ENCODE measurements around the gene EPHA3. TPM values are rescaled to one million over a fixed set of nuclear protein-coding genes. Genes with fewer than 3 reads are reported as not detected.

The EPHA3 gene
- total RNA-seq, 1 donor from 2014 or later: 5.0 TPM

DNA sequence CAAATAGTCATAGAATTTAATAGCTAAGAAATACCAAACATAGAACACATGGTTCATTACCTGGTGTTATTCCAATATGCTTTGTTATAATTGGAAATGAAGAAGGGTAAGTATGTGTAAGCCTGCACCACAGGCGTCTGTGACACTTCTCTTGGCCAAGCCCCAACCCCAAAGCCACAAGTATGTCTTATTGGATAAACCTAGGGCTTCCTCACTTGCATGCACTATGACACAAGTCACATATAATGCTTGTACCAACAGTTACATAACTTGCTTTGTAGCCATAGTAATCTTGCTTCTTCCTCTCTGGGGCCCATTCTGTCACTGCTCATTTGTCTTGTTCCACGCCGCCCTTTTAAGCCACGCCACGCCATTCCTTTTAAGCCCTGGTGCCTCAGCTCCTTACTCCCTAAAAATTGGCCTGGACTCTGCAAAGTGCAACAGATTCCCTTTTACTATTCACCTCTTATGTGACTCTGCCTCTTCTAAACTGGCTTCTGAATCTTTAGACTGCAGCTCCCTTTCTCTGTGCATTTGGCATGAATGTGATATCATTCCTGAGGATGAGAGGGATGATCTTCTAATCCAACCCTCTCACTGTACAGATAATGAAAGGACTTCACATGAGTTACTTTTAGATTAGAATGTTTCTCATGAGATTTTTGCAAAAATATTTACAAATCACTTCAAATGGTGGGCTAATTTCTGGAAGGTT is 48.1 kb upstream of the EPHA3 start:
- DNase-seq (ENCODE audit: low read depth) (peak; percentile 94), FAIRE-seq (peak; percentile 69)
- H3K4me3 Mint-ChIP-seq (ENCODE audit: unreplicated experiment): no peak overlapping the region
- H3K9me3 ChIP-seq (ENCODE audit: insufficient read depth, low read depth, low read length): no peaks in the 10 kb centered on the region
- TF ChIP-seq, protein P1, sequence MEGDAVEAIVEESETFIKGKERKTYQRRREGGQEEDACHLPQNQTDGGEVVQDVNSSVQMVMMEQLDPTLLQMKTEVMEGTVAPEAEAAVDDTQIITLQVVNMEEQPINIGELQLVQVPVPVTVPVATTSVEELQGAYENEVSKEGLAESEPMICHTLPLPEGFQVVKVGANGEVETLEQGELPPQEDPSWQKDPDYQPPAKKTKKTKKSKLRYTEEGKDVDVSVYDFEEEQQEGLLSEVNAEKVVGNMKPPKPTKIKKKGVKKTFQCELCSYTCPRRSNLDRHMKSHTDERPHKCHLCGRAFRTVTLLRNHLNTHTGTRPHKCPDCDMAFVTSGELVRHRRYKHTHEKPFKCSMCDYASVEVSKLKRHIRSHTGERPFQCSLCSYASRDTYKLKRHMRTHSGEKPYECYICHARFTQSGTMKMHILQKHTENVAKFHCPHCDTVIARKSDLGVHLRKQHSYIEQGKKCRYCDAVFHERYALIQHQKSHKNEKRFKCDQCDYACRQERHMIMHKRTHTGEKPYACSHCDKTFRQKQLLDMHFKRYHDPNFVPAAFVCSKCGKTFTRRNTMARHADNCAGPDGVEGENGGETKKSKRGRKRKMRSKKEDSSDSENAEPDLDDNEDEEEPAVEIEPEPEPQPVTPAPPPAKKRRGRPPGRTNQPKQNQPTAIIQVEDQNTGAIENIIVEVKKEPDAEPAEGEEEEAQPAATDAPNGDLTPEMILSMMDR (IDR thresholded peaks at IDR 0.05; ENCODE audit: insufficient read depth, low read depth, low read length): no peak
- TF ChIP-seq EZH2 (IDR thresholded peaks at IDR 0.05; ENCODE audit: insufficient read depth, low read length): no peak
- no peak overlapping the region for H3K27ac Mint-ChIP-seq (ENCODE audit: unreplicated experiment)
- H3K36me3 Mint-ChIP-seq (ENCODE audit: low read depth, unreplicated experiment): no peaks in the 10 kb centered on the region
- H3K4me1 Mint-ChIP-seq (ENCODE audit: low read depth, unreplicated experiment): peaks cover 13% of the 10 kb centered on the region
- H3K36me3 ChIP-seq (ENCODE audit: insufficient read depth, low read length): no peaks in the 10 kb centered on the region
- H2AFZ ChIP-seq (ENCODE audit: low read depth, low read length): no peak overlapping the region
- H3K27ac ChIP-seq (ENCODE audit: low read depth, low read length): no peak overlapping the region
- H3K27me3 Mint-ChIP-seq (ENCODE audit: low read depth, unreplicated experiment): no peaks in the 10 kb centered on the region
- no peak overlapping the region for H3K9ac ChIP-seq (ENCODE audit: low read length)
- H3K27me3 ChIP-seq (ENCODE audit: insufficient read depth, low read length): no peaks in the 10 kb centered on the region
- H4K20me1 ChIP-seq (ENCODE audit: insufficient read depth, low read length): no peaks in the 10 kb centered on the region
- no peaks in the 10 kb centered on the region for H3K79me2 ChIP-seq (ENCODE audit: insufficient read depth, low read length)
- no peak overlapping the region for H3K4me3 ChIP-seq (ENCODE audit: insufficient read depth, low read depth, low read length)
- H3K4me2 ChIP-seq (ENCODE audit: low read length): no peak overlapping the region
- H3K4me1 ChIP-seq (ENCODE audit: insufficient read depth, low read length): no peaks in the 10 kb centered on the region
- H3K9me3 Mint-ChIP-seq (ENCODE audit: unreplicated experiment): no peaks in the 10 kb centered on the region

DNA sequence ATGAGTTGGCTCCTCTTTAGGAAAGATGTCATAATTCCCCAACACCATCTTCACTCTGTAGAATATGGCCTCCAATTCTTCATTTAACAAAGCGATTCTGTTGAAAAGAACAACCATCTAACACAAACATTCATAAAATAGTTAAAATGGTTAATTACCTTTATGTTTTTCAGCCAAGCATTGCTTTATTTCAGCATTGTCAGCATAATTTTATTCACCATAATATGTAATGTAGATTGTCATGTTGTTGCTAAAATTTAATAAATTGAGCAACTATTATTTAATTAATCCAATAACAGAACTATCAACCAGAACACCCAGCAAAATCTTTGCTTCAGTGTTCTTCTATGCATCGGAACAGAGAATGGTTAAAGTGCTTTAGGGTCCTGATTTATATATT is 46.2 kb upstream of the EPHA3 start:
- DNase-seq (ENCODE audit: low read depth) (no peak), FAIRE-seq (no peak)
- no peak overlapping the region for H3K4me3 ChIP-seq (ENCODE audit: insufficient read depth, low read depth, low read length)
- Mint-ChIP-seq H3K27ac (ENCODE audit: unreplicated experiment) (no peak overlapping the region), H3K4me1 (ENCODE audit: low read depth, unreplicated experiment) (peaks cover 13% of the 10 kb centered on the region), H3K4me3 (ENCODE audit: unreplicated experiment) (no peak overlapping the region), H3K27me3 (ENCODE audit: low read depth, unreplicated experiment) (no peaks in the 10 kb centered on the region), H3K36me3 (ENCODE audit: low read depth, unreplicated experiment) (no peaks in the 10 kb centered on the region), H3K9me3 (ENCODE audit: unreplicated experiment) (no peaks in the 10 kb centered on the region)
- no peaks in the 10 kb centered on the region for H3K36me3 ChIP-seq (ENCODE audit: insufficient read depth, low read length)
- TF ChIP-seq EZH2 (IDR thresholded peaks at IDR 0.05; ENCODE audit: insufficient read depth, low read length): no peak
- TF ChIP-seq, protein P1 (IDR thresholded peaks at IDR 0.05; ENCODE audit: insufficient read depth, low read depth, low read length): no peak
- H3K27me3 ChIP-seq (ENCODE audit: insufficient read depth, low read length): no peaks in the 10 kb centered on the region
- H3K4me1 ChIP-seq (ENCODE audit: insufficient read depth, low read length): no peaks in the 10 kb centered on the region
- H3K9ac ChIP-seq (ENCODE audit: low read length): no peak overlapping the region
- H3K4me2 ChIP-seq (ENCODE audit: low read length): no peak overlapping the region
- no peak overlapping the region for H2AFZ ChIP-seq (ENCODE audit: low read depth, low read length)
- no peaks in the 10 kb centered on the region for H3K79me2 ChIP-seq (ENCODE audit: insufficient read depth, low read length)
- H4K20me1 ChIP-seq (ENCODE audit: insufficient read depth, low read length): no peaks in the 10 kb centered on the region
- no peaks in the 10 kb centered on the region for H3K9me3 ChIP-seq (ENCODE audit: insufficient read depth, low read depth, low read length)
- no peak overlapping the region for H3K27ac ChIP-seq (ENCODE audit: low read depth, low read length)

DNA sequence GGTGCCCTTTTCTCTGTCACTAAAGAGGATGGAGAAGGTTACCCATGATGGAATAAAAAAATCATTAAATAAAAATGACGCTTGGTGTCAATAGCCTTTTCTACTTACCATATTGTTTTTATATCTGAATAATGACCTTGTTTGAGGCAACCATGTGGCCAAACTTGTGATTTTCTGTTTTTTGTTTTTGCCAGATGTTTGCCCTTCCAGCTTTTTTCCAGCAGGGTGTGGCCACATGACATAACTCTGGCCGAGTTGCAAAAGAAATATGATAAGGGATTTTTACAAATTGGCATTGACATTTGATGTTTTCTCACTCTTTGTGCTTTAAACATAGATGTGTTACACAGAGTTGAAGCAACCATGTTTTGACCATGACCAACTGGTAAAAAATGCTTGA is 39.7 kb upstream of the EPHA3 start:
- no peak overlapping the region for H3K9ac ChIP-seq (ENCODE audit: low read length)
- H3K79me2 ChIP-seq (ENCODE audit: insufficient read depth, low read length): no peaks in the 10 kb centered on the region
- Mint-ChIP-seq H3K9me3 (ENCODE audit: unreplicated experiment) (peaks cover 3% of the 10 kb centered on the region), H3K27ac (ENCODE audit: unreplicated experiment) (no peak overlapping the region), H3K4me1 (ENCODE audit: low read depth, unreplicated experiment) (no peaks in the 10 kb centered on the region), H3K4me3 (ENCODE audit: unreplicated experiment) (no peak overlapping the region), H3K27me3 (ENCODE audit: low read depth, unreplicated experiment) (no peaks in the 10 kb centered on the region), H3K36me3 (ENCODE audit: low read depth, unreplicated experiment) (no peaks in the 10 kb centered on the region)
- FAIRE-seq (no peak), DNase-seq (ENCODE audit: low read depth) (no peak)
- no peak overlapping the region for H2AFZ ChIP-seq (ENCODE audit: low read depth, low read length)
- H3K27ac ChIP-seq (ENCODE audit: low read depth, low read length): no peak overlapping the region
- H3K27me3 ChIP-seq (ENCODE audit: insufficient read depth, low read length): no peaks in the 10 kb centered on the region
- no peak overlapping the region for H3K4me3 ChIP-seq (ENCODE audit: insufficient read depth, low read depth, low read length)
- H3K4me1 ChIP-seq (ENCODE audit: insufficient read depth, low read length): no peaks in the 10 kb centered on the region
- H3K9me3 ChIP-seq (ENCODE audit: insufficient read depth, low read depth, low read length): no peaks in the 10 kb centered on the region
- H3K36me3 ChIP-seq (ENCODE audit: insufficient read depth, low read length): no peaks in the 10 kb centered on the region
- no peaks in the 10 kb centered on the region for H4K20me1 ChIP-seq (ENCODE audit: insufficient read depth, low read length)
- TF ChIP-seq, protein P1 (IDR thresholded peaks at IDR 0.05; ENCODE audit: insufficient read depth, low read depth, low read length): no peak
- no peak for TF ChIP-seq EZH2 (IDR thresholded peaks at IDR 0.05; ENCODE audit: insufficient read depth, low read length)
- no peak overlapping the region for H3K4me2 ChIP-seq (ENCODE audit: low read length)

Data from astrocyte (in vitro differentiated cells and primary cell).